ENCODE results near the gene GPC2. TPM values are rescaled to one million over a fixed set of nuclear protein-coding genes. Genes with fewer than 3 reads are reported as not detected.

The GPC2 gene
- polyA plus RNA-seq, 1 donor (not counting 4 experiments of a cell fraction or from before 2014, with no cell fraction given): 0.55 TPM

- Histone ChIP-seq H3K9ac (ENCODE audit: control insufficient read depth, extremely low read depth, insufficient read depth, low read length) (no peak overlapping the region), H3K4me3 (ENCODE audit: control insufficient read depth in 2 of 3, extremely low read depth in 1 of 3, insufficient read depth in 2 of 3, low read depth in 1 of 3, low read length in 3 of 3) (no peak overlapping the region), H3K9me3 (ENCODE audit: control insufficient read depth, low read depth, low read length) (no peaks in the 10 kb centered on the region), H3K4me2 (ENCODE audit: control insufficient read depth, extremely low read depth, insufficient read depth, low read depth, low read length) (no peak overlapping the region), H3K27me3 (ENCODE audit: control insufficient read depth, extremely low read depth, insufficient read depth, low read length) (no peaks in the 10 kb centered on the region), H3K27ac (ENCODE audit: control insufficient read depth, insufficient read depth, low read length) (no peak overlapping the region), H2AFZ (ENCODE audit: control insufficient read depth, low read length) (no peak overlapping the region), H3K9me1 (ENCODE audit: control insufficient read depth, extremely low read depth, insufficient read depth, low read length) (no peaks in the 10 kb centered on the region), H3K4me1 (ENCODE audit: control insufficient read depth, extremely low read depth, insufficient read depth, low read length) (peaks cover 2% of the 10 kb centered on the region), H3K36me3 (ENCODE audit: control insufficient read depth in 2 of 2, extremely low read depth in 1 of 2, insufficient read depth in 2 of 2, low read length in 2 of 2) (no peaks in the 10 kb centered on the region), H3K79me2 (ENCODE audit: control insufficient read depth, insufficient read depth, low read length) (no peaks in the 10 kb centered on the region), H4K20me1 (ENCODE audit: control insufficient read depth, extremely low read depth, insufficient read depth, low read length) (no peaks in the 10 kb centered on the region)
- no peak for DNase-seq (ENCODE audit: low read depth, low spot score)
- TF ChIP-seq EZH2 (IDR thresholded peaks at IDR 0.05; ENCODE audit: low read length): no peak
- TF ChIP-seq CTCF (optimal IDR thresholded peaks at IDR 0.05 in 1 of 3, IDR thresholded peaks at IDR 0.05 in 1 of 3, conservative IDR thresholded peaks at IDR 0.05 in 1 of 3; ENCODE audit: extremely low read depth in 1 of 3, insufficient read depth in 2 of 3, low read length in 3 of 3): no peak
- dilution Hi-C loops (cut with MboI; ENCODE audit: extremely low pct_ligation_motif_present, low sequenced_read_pairs): no loop called here
- FAIRE-seq: no peak
Measured at GRCh38 chr7:100210805-100211204, 33.6 kb upstream of the GPC2 start.

- Histone ChIP-seq H3K36me3 (ENCODE audit: control insufficient read depth in 2 of 2, extremely low read depth in 1 of 2, insufficient read depth in 2 of 2, low read length in 2 of 2) (no peaks in the 10 kb centered on the region), H3K4me2 (ENCODE audit: control insufficient read depth, extremely low read depth, insufficient read depth, low read depth, low read length) (no peak overlapping the region), H3K27me3 (ENCODE audit: control insufficient read depth, extremely low read depth, insufficient read depth, low read length) (no peaks in the 10 kb centered on the region), H3K9ac (ENCODE audit: control insufficient read depth, extremely low read depth, insufficient read depth, low read length) (no peak overlapping the region), H3K9me3 (ENCODE audit: control insufficient read depth, low read depth, low read length) (no peaks in the 10 kb centered on the region), H3K9me1 (ENCODE audit: control insufficient read depth, extremely low read depth, insufficient read depth, low read length) (no peaks in the 10 kb centered on the region), H3K27ac (ENCODE audit: control insufficient read depth, insufficient read depth, low read length) (no peak overlapping the region), H3K4me3 (ENCODE audit: control insufficient read depth in 2 of 3, extremely low read depth in 1 of 3, insufficient read depth in 2 of 3, low read depth in 1 of 3, low read length in 3 of 3) (no peak overlapping the region), H3K4me1 (ENCODE audit: control insufficient read depth, extremely low read depth, insufficient read depth, low read length) (no peaks in the 10 kb centered on the region), H3K79me2 (ENCODE audit: control insufficient read depth, insufficient read depth, low read length) (no peaks in the 10 kb centered on the region), H4K20me1 (ENCODE audit: control insufficient read depth, extremely low read depth, insufficient read depth, low read length) (no peaks in the 10 kb centered on the region), H2AFZ (ENCODE audit: control insufficient read depth, low read length) (no peak overlapping the region)
- FAIRE-seq: no peak
- no peak for DNase-seq (ENCODE audit: low read depth, low spot score)
- TF ChIP-seq CTCF (optimal IDR thresholded peaks at IDR 0.05 in 1 of 3, IDR thresholded peaks at IDR 0.05 in 1 of 3, conservative IDR thresholded peaks at IDR 0.05 in 1 of 3; ENCODE audit: extremely low read depth in 1 of 3, insufficient read depth in 2 of 3, low read length in 3 of 3) (no peak), EZH2 (IDR thresholded peaks at IDR 0.05; ENCODE audit: low read length) (no peak)
- dilution Hi-C loops (cut with MboI; ENCODE audit: extremely low pct_ligation_motif_present, low sequenced_read_pairs): no loop called here
Measured at GRCh38 chr7:100209493-100209892, 32.3 kb upstream of the GPC2 start.
